OCI-LY3 (cell line): Measurements from ENCODE around the gene PHF21B.

Source experiments
- CTCF ChIP-seq: fragments of 200-600, 300-600 bp; sonication (generic); IDR thresholded peaks from 2 replicates; pipeline ENCODE4 v1.5.1; 2014; ENCODE audit warnings: antibody characterized with exemption, low read length, low read depth
- EZH2phosphoT487 ChIP-seq: fragments of 200-600 bp; shearing (Covaris generic); IDR thresholded peaks from 2 replicates; pipeline ENCODE4 v1.6.1; 2018; ENCODE audit warnings: antibody characterized with exemption, mixed run types, low read depth

GRCh38 chr22:44879301-44879680, 130.5 kb downstream of the PHF21B start:
- TF ChIP-seq CTCF: no peak
- TF ChIP-seq EZH2phosphoT487: no peak
